ENCODE measurements around the gene SMARCA5.

SMARCA5 gene

DNA sequence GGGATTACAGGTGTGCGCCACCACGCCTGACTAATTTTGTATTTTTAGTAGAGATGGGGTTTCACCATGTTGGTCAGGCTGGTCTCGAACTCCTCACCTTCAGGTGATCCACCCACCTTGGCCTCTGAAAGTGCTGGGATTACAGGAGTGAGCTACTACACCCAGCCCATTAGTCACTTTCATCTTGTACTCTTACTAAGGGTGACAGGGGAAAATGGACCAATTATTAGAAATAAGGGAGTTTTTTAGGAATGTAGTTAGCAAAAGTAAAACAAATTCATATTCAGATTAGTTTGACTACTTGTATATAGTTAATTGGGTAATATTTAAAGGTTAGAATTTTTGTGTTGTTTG lies 26.1 kb downstream of the SMARCA5 start:
- no peak for DNase-seq

DNA sequence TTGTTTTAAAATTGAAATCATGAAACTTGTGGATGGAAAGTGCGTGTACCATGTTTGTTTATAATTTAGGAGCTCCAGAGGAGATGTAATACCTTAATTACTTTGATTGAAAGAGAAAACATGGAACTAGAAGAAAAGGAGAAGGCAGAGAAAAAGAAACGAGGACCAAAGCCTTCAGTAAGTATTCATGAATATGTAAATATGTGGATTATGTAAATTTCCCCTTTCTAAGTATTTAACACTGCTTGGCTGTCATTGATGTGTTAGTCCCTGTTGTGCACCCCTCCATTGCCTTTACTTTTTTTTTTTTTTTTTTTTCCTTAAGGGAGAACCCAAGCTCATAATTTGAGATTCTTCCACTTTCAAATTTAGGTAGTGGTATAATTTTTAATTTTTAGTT lies 36.4 kb downstream of the SMARCA5 start:
- no peak for DNase-seq

DNA sequence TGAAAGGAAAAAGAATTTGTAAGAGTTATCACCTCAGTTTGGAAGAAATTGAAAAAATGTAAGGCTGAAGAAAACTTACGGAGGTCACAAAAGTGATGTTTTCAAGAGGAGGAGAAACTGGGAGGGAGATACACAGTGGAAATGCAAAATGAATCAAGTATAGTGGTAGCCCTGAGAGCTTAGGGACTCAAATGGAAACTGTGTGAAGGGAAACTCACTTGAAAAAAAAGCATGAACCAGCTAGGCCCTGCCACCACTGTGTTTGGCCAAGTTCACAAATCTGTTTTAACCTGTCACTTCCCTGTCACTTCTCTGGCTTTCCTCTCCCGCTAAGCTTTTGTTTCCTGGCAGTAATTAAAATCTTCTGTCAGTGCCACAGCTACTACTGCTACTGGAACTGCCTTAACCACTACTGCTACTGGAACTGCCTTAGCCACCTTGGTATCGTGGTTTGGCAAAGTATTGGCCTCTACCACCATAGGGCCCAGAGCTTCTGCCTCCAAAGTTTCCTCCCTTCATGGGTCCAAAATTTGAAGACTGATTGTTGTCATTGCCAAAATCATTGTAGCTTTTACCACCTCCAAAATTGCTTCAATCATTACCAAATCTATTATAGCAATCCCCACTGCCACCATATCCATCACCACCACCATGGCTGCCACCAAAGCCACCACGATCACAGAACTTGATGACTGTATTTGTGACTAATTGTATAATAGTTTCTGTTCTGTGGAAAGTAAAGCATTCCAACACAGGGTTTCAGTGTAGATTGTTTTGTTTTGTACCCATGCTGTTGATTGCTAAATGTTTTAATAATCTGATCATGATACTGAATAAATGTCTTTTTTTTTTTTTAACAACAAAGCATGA lies 41.5 kb downstream of the SMARCA5 start:
- DNase-seq: no peak

DNA sequence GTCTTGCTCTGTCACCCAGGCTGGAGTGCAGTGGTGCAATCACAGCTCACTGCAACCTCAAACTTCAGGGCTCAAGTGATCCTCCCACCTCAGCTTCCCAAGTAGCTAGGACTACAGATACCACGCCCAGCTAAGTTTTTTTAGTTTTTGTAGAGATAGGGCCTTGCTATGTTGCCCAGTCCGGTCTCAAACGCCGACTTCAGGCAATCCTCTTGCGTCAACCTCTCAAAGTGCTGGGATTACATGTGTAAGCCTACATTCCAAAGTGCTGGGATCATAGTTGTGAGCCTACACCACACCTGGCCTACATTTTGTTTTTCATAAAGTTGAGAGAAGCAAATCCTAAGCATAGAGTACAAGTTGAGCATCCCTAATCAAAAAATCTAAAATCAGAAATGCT lies 42.2 kb downstream of the SMARCA5 start:
- DNase-seq: no peak

DNA sequence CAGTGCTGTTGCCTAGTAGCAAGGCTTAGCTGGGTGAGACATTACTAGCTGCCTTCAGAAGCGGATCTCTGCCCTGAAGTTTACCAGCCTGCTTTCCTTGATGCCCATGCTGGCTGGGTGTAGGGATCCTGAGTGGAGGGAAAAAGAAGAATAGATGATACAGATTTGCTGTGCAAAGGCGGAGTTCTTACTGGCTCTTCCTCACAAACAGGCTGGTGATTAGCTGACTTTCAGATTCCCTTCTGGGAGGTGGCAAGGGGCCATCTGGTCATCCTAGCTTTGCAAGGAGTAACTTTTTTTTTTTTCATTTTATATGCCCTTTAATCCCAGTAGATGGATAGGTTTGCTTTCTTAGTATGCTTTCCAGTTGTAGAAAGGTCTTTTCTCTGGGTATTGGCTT lies 44.8 kb downstream of the SMARCA5 start:
- peak; percentile 28 for DNase-seq

DNA sequence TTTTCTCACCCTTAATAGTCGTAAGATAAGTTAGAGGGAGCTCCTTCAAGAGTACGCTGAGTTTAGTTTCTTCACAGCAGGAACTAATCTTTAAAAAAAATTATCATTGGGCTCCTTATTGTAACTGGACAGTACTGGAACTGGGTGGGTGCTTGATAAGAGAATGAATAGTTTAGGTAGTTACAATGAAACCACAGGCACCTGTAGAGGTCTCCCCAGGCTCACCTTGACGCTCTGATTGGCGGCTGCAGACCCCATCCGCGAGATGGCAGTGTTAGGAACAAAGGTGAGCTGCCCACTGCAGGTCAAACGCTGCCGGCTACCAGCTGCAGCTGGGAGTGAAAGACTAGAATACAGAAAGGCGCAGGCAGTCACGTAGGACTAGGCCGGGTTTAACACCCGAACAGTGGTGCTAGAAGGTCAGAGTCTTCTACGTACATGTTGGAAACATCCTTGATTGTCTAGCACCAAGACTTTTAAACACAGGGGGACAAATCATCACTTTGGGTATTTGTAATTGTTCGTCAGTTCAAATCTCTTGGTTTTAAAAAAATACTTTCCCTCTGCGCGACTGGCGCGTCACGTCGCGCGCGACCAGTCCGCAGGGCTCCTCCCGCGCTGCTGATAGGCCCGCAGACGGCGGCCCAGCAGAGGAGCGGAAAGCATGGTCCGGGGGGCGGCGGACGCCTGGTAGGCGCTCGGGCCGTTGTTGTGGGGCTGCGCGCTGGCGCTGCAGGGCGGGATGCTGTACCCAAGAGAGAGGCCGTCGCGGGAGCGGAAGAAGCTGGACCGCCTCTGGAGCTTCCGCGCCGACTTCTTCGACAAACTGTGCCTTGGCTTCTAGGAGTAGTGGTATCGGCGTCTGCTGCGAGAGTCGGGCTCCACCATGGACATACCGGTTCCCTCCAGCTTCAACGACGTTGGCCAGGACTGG lies 45.6 kb downstream of the SMARCA5 start:
- peak; percentile 89 for DNase-seq

DNA sequence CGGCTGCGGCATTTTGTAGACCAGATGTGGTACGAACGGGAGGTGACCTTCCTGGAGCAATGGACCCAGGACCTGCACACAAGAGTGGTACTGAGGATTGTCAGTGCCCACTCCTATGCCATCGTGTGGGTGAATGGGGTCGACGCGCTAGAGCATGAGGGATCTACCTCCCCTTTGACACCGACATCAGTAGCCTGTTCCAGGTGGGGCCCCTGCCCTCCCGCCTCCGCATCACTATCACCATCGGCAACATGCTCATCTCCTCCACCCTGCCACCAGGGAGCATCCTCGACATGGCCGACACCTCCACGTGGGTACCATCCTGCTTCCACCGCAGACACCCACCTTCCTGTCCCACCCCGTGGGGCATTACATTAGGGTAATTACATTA lies 46.2 kb downstream of the SMARCA5 start:
- peak; percentile 25 for DNase-seq

DNA sequence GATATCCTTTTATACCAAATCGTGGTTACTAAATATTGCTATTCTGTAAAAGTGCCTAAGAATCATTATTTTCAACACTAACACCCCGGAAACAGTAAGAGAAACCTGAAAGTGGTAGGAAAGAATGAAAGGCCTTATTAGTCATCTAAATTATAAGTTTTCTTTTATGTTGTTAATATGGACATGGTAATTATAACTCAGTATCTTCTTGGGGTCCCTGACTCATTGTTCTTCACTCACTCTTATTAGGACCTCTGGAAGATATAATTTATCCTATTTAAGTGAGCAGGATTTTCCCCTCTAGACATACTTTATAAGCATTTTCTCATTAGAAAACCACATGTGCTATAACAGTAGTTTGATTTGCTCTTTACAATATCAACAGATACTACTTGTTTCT lies 51.0 kb downstream of the SMARCA5 start:
- DNase-seq: no peak

DNA sequence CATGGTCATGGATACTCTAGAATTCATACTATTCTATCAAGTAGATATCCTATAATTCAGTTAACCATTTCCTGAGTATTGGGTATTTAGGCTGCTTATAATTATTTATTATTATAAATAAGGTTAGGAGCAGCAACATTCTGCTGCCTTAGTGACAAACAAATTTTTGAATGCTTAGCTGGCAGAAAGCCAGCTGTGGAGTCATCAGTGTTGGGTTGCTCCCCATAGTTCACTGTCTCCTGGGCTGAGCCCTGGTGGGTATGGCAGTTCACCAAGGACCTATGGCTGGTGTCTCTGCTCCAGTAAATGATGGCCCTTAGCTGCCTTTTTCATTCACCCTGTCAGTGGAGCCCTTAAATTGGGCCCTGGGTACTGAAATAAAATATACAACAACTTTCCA lies 61.8 kb downstream of the SMARCA5 start:
- peak; percentile 18 for DNase-seq

DNA sequence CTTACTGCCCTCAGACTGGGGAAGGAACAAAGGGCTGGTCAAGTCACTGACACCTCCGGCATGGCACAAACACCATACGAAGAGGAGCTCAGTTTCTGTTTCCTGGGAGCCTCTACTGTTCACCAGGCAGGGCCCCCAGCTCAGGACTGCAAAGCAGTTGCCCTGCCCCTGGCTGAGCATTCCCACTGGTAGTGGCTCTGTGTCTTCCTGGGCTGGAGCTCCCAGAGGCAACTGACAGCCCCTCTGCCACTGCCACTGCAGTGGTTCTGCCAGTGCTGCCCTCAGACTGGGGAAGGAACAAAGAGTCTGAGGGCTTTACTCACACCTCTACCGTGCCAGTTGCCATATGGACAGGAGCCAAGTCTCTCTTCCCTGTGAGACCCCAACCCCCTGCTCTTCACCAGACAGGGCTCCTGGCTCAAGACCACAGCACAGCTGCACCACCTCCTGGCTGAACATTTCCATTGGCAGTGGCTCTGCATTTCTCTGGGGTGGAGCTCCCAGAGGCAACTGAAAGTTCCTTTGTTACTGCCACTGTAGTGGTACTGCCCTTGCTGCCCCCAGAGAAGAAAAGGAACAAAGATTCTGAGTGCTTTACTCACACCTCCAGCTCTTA lies 67.9 kb downstream of the SMARCA5 start:
- DNase-seq: no peak

DNA sequence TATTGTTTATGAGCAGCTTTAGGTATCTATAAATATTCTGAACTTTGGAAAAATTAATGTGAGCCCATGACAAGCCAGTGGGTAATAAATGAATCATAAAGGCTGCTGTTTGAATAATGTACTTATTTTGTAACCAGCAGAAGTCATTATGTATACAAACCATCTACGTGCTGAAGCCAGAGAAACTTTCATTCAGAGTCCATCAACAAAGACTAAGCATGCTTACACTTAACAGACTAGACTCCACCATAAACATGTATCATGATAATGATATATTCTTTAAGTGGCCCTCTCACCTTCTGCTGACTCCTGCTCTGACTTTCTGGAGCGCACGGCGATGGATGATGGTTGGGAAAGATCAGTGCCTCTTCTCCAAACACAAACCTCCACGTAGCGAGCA lies 72.0 kb downstream of the SMARCA5 start:
- DNase-seq: no peak

DNA sequence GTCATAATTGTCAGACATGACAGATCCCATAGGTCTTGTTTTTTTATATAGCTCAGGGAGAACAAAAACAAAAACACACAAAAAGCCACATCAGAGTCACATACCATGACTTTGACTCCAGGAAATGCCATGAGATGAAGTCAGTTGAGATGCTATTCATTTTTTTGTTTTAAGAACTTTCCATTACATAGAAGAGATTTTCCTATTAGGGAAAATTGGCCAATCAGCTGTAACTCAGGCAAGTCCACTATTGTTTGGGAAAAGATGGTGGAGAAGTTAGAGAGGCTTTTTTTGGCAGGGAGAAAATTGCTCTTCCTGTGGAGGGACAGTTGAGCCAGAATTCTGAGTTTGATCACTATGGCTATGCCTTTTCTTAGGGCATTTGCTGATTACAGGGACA lies 72.6 kb downstream of the SMARCA5 start:
- no peak for DNase-seq

DNA sequence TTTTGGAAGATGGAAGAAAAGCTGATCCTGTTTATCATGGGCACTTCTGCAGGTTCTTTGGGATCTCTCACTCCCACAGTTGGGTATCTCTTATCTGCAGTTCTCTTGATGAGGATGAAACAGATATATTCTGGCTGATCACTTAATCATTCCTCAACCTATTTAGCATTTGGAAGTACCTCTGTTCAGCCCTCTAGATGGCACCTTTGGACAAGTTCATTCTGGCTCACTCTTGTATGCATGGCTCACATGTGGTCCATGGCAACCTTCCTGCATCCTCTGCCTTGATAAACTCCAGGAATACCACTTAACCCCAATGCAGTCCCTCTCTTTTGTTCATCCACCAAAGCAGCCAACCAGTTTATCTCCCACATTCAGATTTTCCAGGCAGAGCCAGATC lies 74.2 kb downstream of the SMARCA5 start:
- DNase-seq: peak; percentile 58

DNA sequence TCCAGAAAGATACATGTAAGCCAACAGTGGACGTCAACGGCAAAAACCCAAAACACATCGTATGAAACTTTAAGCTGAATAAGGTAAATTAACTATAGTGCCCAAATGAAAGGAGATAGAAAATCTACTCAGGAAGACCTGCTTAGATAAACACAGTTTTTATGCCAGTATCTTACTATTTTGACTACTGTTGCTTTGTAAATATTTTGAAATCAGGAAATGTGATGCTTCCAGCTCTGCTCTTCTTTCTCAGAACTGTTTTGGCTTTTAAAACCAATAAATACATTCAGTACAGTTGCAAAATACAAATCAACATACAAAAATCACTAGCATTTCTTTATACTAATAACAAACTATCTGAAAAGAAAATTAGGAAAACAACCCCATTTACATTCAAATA lies 83.8 kb downstream of the SMARCA5 start:
- DNase-seq: no peak

DNA sequence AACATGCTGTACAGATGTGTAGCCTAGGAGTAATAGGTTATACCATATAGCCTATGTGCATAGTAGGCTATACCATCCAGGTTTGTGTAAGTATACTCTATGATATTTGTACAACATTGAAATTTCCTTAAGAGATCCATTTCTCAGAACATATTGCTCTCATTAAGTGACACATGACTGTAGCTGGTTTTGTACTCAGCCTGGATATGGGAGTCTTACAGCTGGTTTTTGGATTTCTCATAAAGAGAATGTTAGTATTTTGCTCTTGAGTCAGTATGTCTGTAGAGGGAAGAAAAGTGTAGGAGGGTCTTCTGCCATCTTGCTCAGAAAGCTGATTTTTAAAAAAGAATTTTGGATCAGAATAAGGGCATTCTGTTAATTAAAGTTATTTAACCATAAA lies 85.3 kb downstream of the SMARCA5 start:
- no peak for DNase-seq

DNA sequence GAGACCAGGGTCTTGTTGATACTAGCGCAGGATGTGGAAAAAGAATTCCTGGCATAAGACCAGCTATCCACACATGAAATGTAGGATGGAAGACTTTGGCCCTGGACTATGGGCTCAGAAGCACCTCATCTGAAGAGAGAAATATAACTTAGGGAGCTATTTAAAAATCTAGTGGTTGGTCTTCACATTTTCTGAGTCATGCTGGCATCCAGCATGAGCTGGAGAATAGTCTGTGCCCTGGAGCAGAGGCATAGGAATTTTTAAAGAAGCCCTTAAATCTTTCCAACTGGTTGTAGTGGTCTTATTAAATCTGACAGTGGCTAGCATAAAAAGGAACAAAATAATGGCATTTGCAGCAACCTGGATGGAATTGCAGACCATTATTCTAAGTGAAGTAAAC lies 86.3 kb downstream of the SMARCA5 start:
- DNase-seq: no peak

DNA sequence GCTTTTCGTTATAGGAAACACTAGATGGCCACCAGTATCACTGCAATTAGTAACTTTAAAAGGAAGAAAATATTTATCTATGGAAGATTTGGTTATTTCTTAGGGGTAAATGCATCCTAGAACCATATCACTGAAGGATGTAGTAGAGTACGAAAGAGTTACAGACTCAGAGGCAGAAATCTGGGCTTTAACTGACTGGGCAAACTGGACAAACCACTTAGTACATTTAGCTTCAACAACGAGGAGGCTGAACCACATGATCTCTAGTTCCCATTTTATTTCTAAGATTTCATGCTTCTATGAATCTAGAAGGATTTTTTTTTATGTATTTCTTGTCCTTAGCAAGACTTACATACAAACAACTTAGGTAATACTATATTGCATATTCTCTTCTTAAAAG lies 93.0 kb downstream of the SMARCA5 start:
- no peak for DNase-seq
